ENCODE data around the gene CFAP157. TPM values are rescaled to one million over a fixed set of nuclear protein-coding genes. Genes with fewer than 3 reads are reported as not detected.

CFAP157 gene
- under 1 TPM; 0.27 to 0.28 TPM for total RNA-seq

- no peak for ATAC-seq (ENCODE audit: insufficient number of reproducible peaks, low FRiP score, low read depth)
- Histone ChIP-seq H3K36me3 (no peaks in the 10 kb centered on the region), H3K4me1 (ENCODE audit: control insufficient read depth in 1 of 2, low read depth in 2 of 2) (no peaks in the 10 kb centered on the region), H3K4me3 (no peak within 1 kb of the TSS), H3K27ac (no peak within 1 kb of the TSS), H3K9me3 (no peaks in the 10 kb centered on the region), H3K27me3 (replicated peaks; ENCODE audit: insufficient read depth) (no peaks in the 10 kb centered on the region)
- no peak for TF ChIP-seq CTCF (IDR thresholded peaks at IDR 0.05)
- DNase-seq (ENCODE audit: low spot score) = no peak
Measured at GRCh38 chr9:127706836-127707241, at the start of gene CFAP157. TSS of gene CFAP157 (plus strand) at chr9:127706988. CDS start at chr9:127707032, 44 bp downstream.

GRCh38 chr9:127658428-127658827 lies 48.4 kb upstream of the CFAP157 start:
- H3K4me3 ChIP-seq = no peak overlapping the region

GRCh38 chr9:127660886-127661741 lies 45.7 kb upstream of the CFAP157 start:
- Histone ChIP-seq H3K4me3 (no peak overlapping the region), H3K27ac (no peak overlapping the region), H3K9me3 (no peaks in the 10 kb centered on the region), H3K36me3 (peaks cover 7% of the 10 kb centered on the region), H3K27me3 (replicated peaks; ENCODE audit: insufficient read depth) (no peaks in the 10 kb centered on the region), H3K4me1 (ENCODE audit: control insufficient read depth in 1 of 2, low read depth in 2 of 2) (no peaks in the 10 kb centered on the region)
- DNase-seq (ENCODE audit: low spot score) (no peak), ATAC-seq (ENCODE audit: insufficient number of reproducible peaks, low FRiP score, low read depth) (no peak)
- TF ChIP-seq CTCF (IDR thresholded peaks at IDR 0.05) = no peak

More at GRCh38 chr9:127658428-127658827, 48.4 kb upstream of the CFAP157 start:
- Histone ChIP-seq H3K27me3 (replicated peaks; ENCODE audit: insufficient read depth) (no peaks in the 10 kb centered on the region), H3K27ac (no peak overlapping the region), H3K9me3 (no peaks in the 10 kb centered on the region), H3K36me3 (peaks cover 2% of the 10 kb centered on the region), H3K4me1 (ENCODE audit: control insufficient read depth in 1 of 2, low read depth in 2 of 2) (no peaks in the 10 kb centered on the region)
- ATAC-seq (ENCODE audit: insufficient number of reproducible peaks, low FRiP score, low read depth) (no peak), DNase-seq (ENCODE audit: low spot score) (no peak)
- no peak for TF ChIP-seq CTCF (IDR thresholded peaks at IDR 0.05)

- Histone ChIP-seq H3K36me3 (peaks cover 7% of the 10 kb centered on the region), H3K4me3 (no peak overlapping the region), H3K27ac (no peak overlapping the region), H3K27me3 (replicated peaks; ENCODE audit: insufficient read depth) (no peaks in the 10 kb centered on the region), H3K9me3 (no peaks in the 10 kb centered on the region), H3K4me1 (ENCODE audit: control insufficient read depth in 1 of 2, low read depth in 2 of 2) (no peaks in the 10 kb centered on the region)
- TF ChIP-seq CTCF (IDR thresholded peaks at IDR 0.05) = no peak
- ATAC-seq (ENCODE audit: insufficient number of reproducible peaks, low FRiP score, low read depth) (no peak), DNase-seq (ENCODE audit: low spot score) (no peak)
Measured at GRCh38 chr9:127662617-127663016, 44.2 kb upstream of the CFAP157 start.

GRCh38 chr9:127664324-127664677 lies 42.5 kb upstream of the CFAP157 start:
- Histone ChIP-seq H3K36me3 (peaks cover 7% of the 10 kb centered on the region), H3K4me1 (ENCODE audit: control insufficient read depth in 1 of 2, low read depth in 2 of 2) (no peaks in the 10 kb centered on the region), H3K4me3 (no peak overlapping the region), H3K9me3 (no peaks in the 10 kb centered on the region), H3K27me3 (replicated peaks; ENCODE audit: insufficient read depth) (no peaks in the 10 kb centered on the region), H3K27ac (no peak overlapping the region)
- no peak for TF ChIP-seq CTCF (IDR thresholded peaks at IDR 0.05)
- DNase-seq (ENCODE audit: low spot score) (no peak), ATAC-seq (ENCODE audit: insufficient number of reproducible peaks, low FRiP score, low read depth) (no peak)
